ENCODE results near the gene ROS1.
"Not testable (repeated sequence)": the region's sequence is repeated elsewhere in the genome, so short reads cannot be mapped to it uniquely, and the experiment has no call there.

The ROS1 gene

GRCh38 chr6:117456998-117457397 is 31.3 kb upstream of the ROS1 start:
- no peak overlapping the region for H3K9ac ChIP-seq (ENCODE audit: low read depth, low read length)
- H3K4me3 ChIP-seq (ENCODE audit: low read depth, low read length) = no peak overlapping the region
- no peaks in the 10 kb centered on the region for H3K4me1 ChIP-seq (ENCODE audit: control insufficient read depth, insufficient read depth, low read length)
- H3K9me3 ChIP-seq (ENCODE audit: control insufficient read depth, insufficient read depth, low read length) = no peaks in the 10 kb centered on the region
- H3K36me3 ChIP-seq (ENCODE audit: control insufficient read depth, insufficient read depth, low read length) = no peaks in the 10 kb centered on the region
- H3K27me3 ChIP-seq (ENCODE audit: control insufficient read depth, insufficient read depth, low read length) = no peaks in the 10 kb centered on the region

GRCh38 chr6:117456250-117456649 is 30.5 kb upstream of the ROS1 start:
- Histone ChIP-seq H3K27me3 (ENCODE audit: control insufficient read depth, insufficient read depth, low read length) (no peaks in the 10 kb centered on the region), H3K36me3 (ENCODE audit: control insufficient read depth, insufficient read depth, low read length) (no peaks in the 10 kb centered on the region), H3K4me3 (ENCODE audit: low read depth, low read length) (no peak overlapping the region)

GRCh38 chr6:117451671-117452070 is 25.9 kb upstream of the ROS1 start:
- H3K27me3 ChIP-seq (ENCODE audit: control insufficient read depth, insufficient read depth, low read length) = no peaks in the 10 kb centered on the region
- H3K9me3 ChIP-seq (ENCODE audit: control insufficient read depth, insufficient read depth, low read length) = no peaks in the 10 kb centered on the region
- no peaks in the 10 kb centered on the region for H3K36me3 ChIP-seq (ENCODE audit: control insufficient read depth, insufficient read depth, low read length)
- no peaks in the 10 kb centered on the region for H3K4me1 ChIP-seq (ENCODE audit: control insufficient read depth, insufficient read depth, low read length)
- H3K4me3 ChIP-seq (ENCODE audit: low read depth, low read length) = no peak overlapping the region
- H3K9ac ChIP-seq (ENCODE audit: low read depth, low read length) = no peak overlapping the region

More at GRCh38 chr6:117456250-117456649, 30.5 kb upstream of the ROS1 start:
- Histone ChIP-seq H3K9ac (ENCODE audit: low read depth, low read length) (no peak overlapping the region), H3K4me1 (ENCODE audit: control insufficient read depth, insufficient read depth, low read length) (no peaks in the 10 kb centered on the region), H3K9me3 (ENCODE audit: control insufficient read depth, insufficient read depth, low read length) (no peaks in the 10 kb centered on the region)

- Histone ChIP-seq H3K9me3 (ENCODE audit: control insufficient read depth, insufficient read depth, low read length) (no peaks in the 10 kb centered on the region), H3K27me3 (ENCODE audit: control insufficient read depth, insufficient read depth, low read length) (no peaks in the 10 kb centered on the region), H3K36me3 (ENCODE audit: control insufficient read depth, insufficient read depth, low read length) (no peaks in the 10 kb centered on the region), H3K4me1 (ENCODE audit: control insufficient read depth, insufficient read depth, low read length) (no peaks in the 10 kb centered on the region), H3K4me3 (ENCODE audit: low read depth, low read length) (no peak overlapping the region), H3K9ac (ENCODE audit: low read depth, low read length) (no peak overlapping the region)
Measured at GRCh38 chr6:117449549-117450439, 24.1 kb upstream of the ROS1 start.

- Histone ChIP-seq H3K4me1 (ENCODE audit: control insufficient read depth, insufficient read depth, low read length) (no peaks in the 10 kb centered on the region), H3K36me3 (ENCODE audit: control insufficient read depth, insufficient read depth, low read length) (no peaks in the 10 kb centered on the region), H3K4me3 (ENCODE audit: low read depth, low read length) (no peak overlapping the region), H3K9me3 (ENCODE audit: control insufficient read depth, insufficient read depth, low read length) (no peaks in the 10 kb centered on the region), H3K27me3 (ENCODE audit: control insufficient read depth, insufficient read depth, low read length) (no peaks in the 10 kb centered on the region), H3K9ac (ENCODE audit: low read depth, low read length) (no peak overlapping the region)
Measured at GRCh38 chr6:117448732-117449485, 23.2 kb upstream of the ROS1 start.

GRCh38 chr6:117448011-117448410 is 22.3 kb upstream of the ROS1 start:
- Histone ChIP-seq H3K9me3 (ENCODE audit: control insufficient read depth, insufficient read depth, low read length) (no peaks in the 10 kb centered on the region), H3K27me3 (ENCODE audit: control insufficient read depth, insufficient read depth, low read length) (no peaks in the 10 kb centered on the region), H3K4me3 (ENCODE audit: low read depth, low read length) (no peak overlapping the region), H3K36me3 (ENCODE audit: control insufficient read depth, insufficient read depth, low read length) (no peaks in the 10 kb centered on the region), H3K9ac (ENCODE audit: low read depth, low read length) (no peak overlapping the region), H3K4me1 (ENCODE audit: control insufficient read depth, insufficient read depth, low read length) (no peaks in the 10 kb centered on the region)

GRCh38 chr6:117446861-117447260 is 21.1 kb upstream of the ROS1 start:
- Histone ChIP-seq H3K9me3 (ENCODE audit: control insufficient read depth, insufficient read depth, low read length) (no peaks in the 10 kb centered on the region), H3K4me3 (ENCODE audit: low read depth, low read length) (no peak overlapping the region), H3K9ac (ENCODE audit: low read depth, low read length) (no peak overlapping the region), H3K36me3 (ENCODE audit: control insufficient read depth, insufficient read depth, low read length) (no peaks in the 10 kb centered on the region), H3K27me3 (ENCODE audit: control insufficient read depth, insufficient read depth, low read length) (no peaks in the 10 kb centered on the region), H3K4me1 (ENCODE audit: control insufficient read depth, insufficient read depth, low read length) (no peaks in the 10 kb centered on the region)

DNA sequence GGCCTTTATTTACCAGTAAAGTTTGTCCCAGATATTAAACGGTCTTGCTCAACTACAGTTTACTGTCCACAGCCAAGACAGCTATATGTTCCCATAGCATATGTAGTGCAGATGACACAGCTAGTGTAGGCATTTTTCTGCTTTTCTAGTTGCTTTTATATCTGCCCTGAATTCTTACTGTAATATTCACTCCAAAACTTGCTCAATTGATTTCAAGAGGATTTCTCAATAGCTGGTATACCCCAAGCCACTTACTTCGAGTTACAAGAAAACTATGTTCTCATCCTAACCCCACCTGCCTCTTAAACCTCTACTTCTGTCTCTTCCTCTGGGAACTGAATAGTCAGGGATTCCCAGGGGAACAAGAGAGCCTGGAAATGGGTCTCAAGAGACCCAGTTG is 18.9 kb upstream of the ROS1 start:
- no peak overlapping the region for H3K9ac ChIP-seq (ENCODE audit: low read depth, low read length)
- no peaks in the 10 kb centered on the region for H3K27me3 ChIP-seq (ENCODE audit: control insufficient read depth, insufficient read depth, low read length)
- H3K9me3 ChIP-seq (ENCODE audit: control insufficient read depth, insufficient read depth, low read length) = no peaks in the 10 kb centered on the region
- H3K36me3 ChIP-seq (ENCODE audit: control insufficient read depth, insufficient read depth, low read length) = no peaks in the 10 kb centered on the region
- H3K4me3 ChIP-seq (ENCODE audit: low read depth, low read length) = no peak overlapping the region
- no peaks in the 10 kb centered on the region for H3K4me1 ChIP-seq (ENCODE audit: control insufficient read depth, insufficient read depth, low read length)

- not testable (repeated sequence) for H3K4me1 ChIP-seq (ENCODE audit: control insufficient read depth, insufficient read depth, low read length); H3K27me3 ChIP-seq (ENCODE audit: control insufficient read depth, insufficient read depth, low read length); H3K36me3 ChIP-seq (ENCODE audit: control insufficient read depth, insufficient read depth, low read length); H3K4me3 ChIP-seq (ENCODE audit: low read depth, low read length); H3K9ac ChIP-seq (ENCODE audit: low read depth, low read length); H3K9me3 ChIP-seq (ENCODE audit: control insufficient read depth, insufficient read depth, low read length)
Measured at GRCh38 chr6:117442313-117442712, 16.6 kb upstream of the ROS1 start.

- Histone ChIP-seq H3K27me3 (ENCODE audit: control insufficient read depth, insufficient read depth, low read length) (no peaks in the 10 kb centered on the region), H3K9me3 (ENCODE audit: control insufficient read depth, insufficient read depth, low read length) (no peaks in the 10 kb centered on the region), H3K4me3 (ENCODE audit: low read depth, low read length) (no peak overlapping the region), H3K9ac (ENCODE audit: low read depth, low read length) (no peak overlapping the region), H3K36me3 (ENCODE audit: control insufficient read depth, insufficient read depth, low read length) (no peaks in the 10 kb centered on the region), H3K4me1 (ENCODE audit: control insufficient read depth, insufficient read depth, low read length) (no peaks in the 10 kb centered on the region)
Measured at GRCh38 chr6:117441824-117442264, 16.1 kb upstream of the ROS1 start.

- Histone ChIP-seq H3K36me3 (ENCODE audit: control insufficient read depth, insufficient read depth, low read length) (no peaks in the 10 kb centered on the region), H3K27me3 (ENCODE audit: control insufficient read depth, insufficient read depth, low read length) (no peaks in the 10 kb centered on the region), H3K4me3 (ENCODE audit: low read depth, low read length) (no peak overlapping the region), H3K9ac (ENCODE audit: low read depth, low read length) (no peak overlapping the region), H3K4me1 (ENCODE audit: control insufficient read depth, insufficient read depth, low read length) (no peaks in the 10 kb centered on the region), H3K9me3 (ENCODE audit: control insufficient read depth, insufficient read depth, low read length) (no peaks in the 10 kb centered on the region)
Measured at GRCh38 chr6:117440706-117441525, 15.2 kb upstream of the ROS1 start.

Data from iPS-15b (cell line).